ENCODE measurements around the gene FAM20B.
"Not testable (repeated sequence)": the region's sequence is repeated elsewhere in the genome, so short reads cannot be mapped to it uniquely, and the experiment has no call there.

Gene FAM20B

DNA sequence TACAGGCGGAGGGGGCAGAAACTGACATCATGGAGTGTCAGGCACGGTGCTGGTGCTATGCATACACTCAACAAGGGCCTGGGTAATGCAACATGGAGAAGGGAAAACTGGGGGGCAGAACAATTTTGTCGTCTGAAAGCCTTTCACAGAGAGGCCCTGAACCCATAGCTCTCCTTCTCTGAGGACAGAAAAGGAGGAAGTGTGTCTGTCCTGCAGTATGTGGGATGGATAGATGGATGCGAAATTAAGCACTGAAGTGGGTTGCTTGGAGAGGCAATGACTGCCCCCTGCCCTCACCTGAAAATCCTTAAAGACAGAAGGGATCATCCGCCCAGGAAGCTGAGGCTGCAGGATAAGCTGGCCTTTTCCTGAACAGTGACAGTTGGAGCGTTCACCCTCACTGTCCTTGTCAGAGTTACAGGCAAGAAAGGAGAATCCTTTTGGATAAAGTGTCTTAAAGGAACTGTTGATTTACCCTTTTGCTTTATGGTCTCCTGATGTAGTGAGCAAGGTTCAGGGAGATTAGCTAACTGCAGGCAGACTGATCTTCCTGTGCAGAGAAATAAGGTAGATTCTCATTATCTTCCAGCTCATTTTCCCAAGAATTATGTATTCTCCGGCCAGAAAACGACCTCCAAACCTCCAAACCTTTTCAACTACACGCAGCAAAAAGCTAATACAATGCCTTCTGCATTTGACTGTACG lies 1.6 kb upstream of the FAM20B start:
- no peak for DNase-seq (ENCODE audit: low read depth in 2 of 2)

DNA sequence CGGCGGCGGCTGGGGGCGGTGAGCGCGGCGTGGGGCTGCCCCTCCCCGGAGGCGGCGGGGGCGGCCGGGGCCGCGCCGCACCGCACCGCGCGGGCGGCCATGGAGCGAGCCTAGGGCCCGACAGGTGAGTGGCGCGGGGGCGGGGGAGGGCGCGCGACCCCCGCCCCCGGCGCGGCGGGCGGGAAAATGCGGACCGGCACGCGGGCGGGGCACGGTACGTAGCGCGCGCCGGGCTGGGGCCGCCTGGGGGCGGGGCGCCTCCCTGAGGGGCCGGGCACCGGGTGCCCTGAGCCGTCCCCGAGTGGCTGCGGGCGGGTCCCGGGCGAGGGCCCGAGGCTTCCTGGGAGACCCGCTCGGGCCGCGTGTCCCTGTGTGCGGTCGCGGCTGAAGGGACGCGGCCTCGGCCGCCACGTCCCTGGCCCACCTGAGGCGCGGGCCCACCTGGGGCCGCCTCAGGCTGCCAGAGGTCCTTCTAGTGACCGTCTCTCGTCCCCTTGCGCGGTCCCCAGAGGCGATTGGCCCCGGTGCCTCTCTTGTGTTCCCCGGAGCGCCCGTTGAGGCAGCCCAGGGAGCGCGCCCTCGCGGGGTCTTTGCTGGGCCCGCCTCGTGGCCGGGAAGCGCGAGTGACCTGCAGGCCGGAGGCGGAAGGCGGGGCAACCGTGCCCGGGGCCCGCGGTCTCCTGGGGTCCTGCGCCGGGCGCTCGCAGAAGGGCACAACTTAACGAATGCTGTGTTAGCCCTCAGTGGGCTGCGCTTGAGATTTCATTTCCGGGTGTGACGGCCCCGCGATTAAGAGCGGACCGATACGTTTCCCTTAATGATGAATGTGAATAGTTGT lies 500 bp downstream of the FAM20B start:
- DNase-seq (ENCODE audit: low read depth in 2 of 2), result peak; percentile 45 to 61

DNA sequence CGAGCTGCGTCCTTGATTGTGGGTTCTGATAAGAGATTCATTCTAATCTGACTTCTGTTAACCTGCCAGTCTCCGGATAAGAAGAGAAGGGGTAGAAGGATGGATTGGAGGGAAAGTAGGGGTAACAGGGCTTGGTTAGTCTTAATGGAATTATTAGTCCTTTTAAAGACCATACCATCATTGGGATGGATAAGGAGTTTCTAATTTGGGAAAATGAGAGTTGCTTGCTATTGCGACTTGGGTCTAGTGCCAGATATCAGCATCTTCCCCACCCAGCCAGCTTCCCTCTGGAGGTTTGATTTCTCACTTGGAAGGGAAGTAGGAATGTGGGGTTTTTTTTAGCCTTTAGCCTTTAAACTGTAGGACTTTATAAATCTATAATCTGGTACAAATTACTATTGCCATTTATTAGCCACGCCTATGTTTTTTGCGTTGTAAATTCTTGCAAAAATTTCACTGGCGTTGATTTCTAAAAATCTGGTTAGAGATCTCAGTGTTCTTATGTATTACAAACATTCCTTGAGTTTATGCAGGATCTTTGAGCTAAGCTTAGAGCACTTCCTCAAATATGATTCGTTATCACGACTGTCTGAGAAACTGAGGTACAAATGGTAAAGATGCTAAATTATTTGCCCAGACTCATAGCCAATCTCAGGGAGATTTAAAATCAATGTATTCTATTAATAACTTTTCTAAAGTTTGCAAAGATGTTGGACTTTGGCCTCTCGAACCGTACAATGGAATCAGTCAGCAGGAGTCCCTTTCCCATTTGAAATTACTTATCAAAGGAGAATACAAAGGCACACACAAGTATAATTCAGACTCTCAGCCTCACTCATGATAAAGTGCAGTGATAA lies 1.3 kb downstream of the FAM20B start:
- DNase-seq (ENCODE audit: low read depth in 2 of 2), result no peak

DNA sequence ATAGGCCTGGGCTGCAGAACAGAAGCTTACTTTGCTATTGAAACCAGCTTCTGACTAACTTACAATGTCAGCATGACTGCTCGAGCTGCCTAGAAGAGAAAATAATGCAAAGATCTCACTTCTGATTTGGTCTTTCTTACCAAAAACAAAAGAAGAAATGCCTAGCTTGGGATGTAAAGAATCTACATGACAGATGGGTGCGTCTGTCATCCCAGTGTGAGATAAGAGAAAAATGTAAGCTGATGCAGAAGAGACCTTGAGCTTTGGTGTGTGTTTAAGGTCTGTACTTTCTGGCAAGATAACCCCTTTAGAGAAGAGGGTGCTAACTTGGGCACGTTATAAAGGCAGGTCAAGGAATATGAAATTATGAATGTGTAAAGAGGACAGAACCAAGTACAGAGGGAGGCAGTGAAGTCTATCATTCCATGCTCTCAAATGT lies 3.6 kb downstream of the FAM20B start:
- no peak for DNase-seq (ENCODE audit: low read depth in 2 of 2)

DNA sequence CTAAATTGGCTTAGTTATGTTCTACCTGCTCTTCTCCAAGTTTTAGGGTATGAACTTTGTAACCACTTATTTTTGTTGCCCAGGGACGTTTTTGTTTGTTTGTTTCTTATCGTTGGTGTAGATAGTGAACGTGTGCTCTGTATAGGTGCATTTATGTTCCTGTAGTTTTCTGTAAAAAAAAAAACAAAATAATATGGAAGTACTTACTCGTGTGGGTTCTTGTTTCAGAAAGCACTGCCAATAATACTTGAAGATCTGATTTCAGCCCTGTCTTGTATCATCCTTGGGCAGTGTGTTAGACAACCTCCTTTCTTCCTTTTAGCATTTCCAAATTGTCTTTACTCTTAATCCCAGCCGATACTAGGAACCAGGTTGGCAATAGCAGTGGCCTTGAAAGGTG lies 4.4 kb downstream of the FAM20B start:
- no peak for DNase-seq (ENCODE audit: low read depth in 2 of 2)

DNA sequence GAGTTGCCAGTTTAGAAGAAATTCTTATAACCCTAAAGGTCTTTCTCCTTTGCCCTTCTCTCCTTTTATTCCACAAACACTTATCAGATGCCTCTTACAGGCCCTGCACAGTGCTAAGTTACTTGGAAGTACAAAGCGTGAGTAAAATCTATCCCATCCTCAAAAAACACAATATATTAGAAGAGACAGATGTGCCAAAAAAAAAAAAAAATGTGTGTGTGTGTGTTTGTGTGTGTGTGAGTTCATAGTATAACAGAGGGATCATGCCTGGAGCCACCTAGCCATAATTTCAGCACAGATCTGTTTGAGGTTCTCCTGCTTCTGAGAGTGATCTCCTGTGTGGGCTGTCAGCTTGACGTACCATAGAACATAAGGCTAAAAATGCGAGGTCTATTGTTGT lies 5.0 kb downstream of the FAM20B start:
- no peak for DNase-seq (ENCODE audit: low read depth in 2 of 2)

DNA sequence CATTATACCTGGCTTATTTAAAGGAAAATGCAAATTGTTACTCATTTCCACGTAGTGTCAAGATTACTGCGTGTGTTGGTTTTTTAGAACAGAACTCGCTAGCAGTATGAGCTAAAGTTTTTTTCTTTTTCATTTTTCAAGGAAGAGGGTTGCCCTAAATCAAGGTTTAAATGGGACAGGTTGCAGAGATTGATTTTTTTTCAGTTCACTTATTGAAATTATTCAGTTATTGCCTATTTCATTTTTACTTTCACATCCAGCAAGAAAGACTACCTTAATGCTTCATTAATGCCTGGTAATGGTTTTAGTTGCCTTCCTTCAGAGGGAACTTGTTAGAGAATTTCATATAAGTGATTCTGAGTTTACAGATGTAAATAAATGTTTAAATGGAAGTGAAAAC lies 5.6 kb downstream of the FAM20B start:
- no peak for DNase-seq (ENCODE audit: low read depth in 2 of 2)

DNA sequence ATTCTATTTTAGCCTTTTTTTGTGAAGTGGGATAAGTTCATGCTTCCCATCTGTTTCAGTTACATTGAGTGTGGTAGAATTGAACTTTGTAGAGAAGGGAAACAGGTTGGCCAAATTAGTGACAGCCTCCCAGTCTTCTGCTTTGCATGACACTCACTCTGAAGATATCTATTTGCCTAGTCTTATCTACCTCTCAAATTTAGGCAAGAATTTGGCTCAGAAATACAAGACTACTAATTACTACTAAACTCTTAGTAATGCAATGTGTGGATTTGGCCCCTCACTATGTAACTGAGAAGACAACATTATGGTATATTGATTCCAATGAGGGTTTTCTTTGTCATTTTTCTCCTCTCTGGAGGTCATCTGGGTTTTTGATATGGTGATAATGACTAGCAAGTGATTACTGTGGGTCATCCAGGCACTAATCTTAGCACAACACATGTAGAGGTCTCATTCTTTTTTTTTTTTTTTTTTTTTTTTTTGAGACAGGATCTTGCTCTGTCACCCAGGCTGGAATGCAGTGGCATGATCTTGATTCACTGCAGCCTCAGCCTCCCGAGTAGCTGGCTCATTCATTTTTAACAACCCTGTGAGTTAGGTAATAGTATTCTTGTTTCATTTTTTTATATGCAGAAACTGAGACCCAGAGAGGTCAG lies 6.3 kb downstream of the FAM20B start:
- DNase-seq (ENCODE audit: low read depth in 2 of 2), result no peak

DNA sequence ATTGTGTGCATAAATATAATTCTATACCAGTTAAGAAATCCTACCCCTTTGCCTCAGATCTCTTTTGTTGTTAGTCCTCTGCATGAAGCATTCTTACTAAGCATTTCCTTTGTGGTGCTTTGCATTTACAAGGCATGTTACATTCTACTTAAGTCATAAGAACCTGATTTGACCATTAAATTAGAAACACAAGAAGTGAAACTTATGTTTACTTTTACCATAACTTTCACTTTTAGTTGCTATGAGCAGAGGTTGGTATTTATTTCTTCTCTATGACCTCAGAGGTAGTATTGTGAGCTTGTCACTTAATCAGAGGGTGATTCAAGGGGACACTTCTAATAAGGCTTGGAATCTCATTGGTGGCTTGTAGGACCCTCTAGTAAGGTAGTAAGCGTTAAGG lies 9.0 kb downstream of the FAM20B start:
- no peak for DNase-seq (ENCODE audit: low read depth in 2 of 2)

DNA sequence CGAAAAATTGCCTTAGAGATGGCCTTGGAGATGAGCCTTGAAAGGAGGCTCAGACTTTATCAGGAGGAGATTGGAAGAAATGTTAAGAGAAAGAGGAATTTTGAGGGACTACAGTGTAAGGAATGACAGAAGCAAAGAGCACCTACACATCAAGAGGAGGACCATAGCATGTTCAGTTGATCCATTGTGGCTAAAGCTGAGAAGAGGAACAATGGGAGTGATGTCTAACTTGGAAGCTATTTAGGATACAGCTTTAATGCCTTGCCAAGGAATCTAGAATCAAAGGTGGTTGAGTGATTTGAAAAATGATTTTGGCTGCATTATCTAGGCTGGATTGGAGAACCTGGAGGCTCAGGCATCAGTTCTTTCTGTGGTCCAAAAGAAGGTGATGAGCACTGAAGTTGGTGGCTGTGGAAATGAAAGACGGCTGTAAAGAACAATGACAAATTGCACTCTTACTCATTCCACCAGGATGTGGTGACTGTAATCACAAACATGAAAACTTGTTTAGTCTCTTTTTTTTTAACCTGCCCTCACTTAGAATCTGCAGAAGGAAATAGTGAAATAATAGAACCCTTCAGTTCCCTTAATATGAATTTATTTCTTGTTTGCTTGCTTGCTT lies 11.3 kb downstream of the FAM20B start:
- DNase-seq (ENCODE audit: low read depth in 2 of 2), result no peak

DNA sequence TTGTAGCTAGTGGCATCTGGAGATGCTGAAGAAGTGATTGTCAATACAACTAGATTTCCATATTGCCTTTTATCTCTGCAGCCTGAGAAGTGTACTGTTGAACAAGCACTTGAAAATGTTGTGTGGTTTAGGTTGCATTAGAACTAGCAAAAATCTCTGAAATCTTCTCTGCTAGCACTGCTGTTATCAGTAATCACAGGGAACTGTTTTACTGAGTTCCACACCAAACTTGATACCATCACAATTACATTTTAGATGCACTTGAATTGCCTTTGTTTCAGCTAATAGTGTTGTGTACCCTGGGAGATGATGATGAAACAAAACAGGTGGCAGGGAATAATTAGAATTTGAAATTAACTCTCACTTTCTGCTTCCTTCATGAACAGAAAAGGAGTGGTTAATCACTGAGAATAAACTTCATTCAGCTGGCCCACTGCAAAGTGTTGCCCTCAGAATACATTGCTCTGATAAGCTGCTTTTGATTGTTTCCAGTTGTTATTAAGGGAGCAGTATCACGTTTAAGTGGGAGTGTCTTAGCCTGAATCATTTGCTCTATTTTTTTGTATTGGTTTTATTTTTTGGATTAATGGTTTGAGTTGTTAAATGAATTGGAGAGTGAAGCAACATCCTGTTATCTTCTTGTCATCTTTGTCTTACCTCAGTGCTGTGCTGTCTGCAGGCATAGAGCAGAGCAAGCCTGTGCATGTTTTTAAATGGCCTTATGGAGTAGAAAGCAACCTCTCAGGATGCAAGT lies 13.0 kb downstream of the FAM20B start:
- DNase-seq (ENCODE audit: low read depth in 2 of 2), result no peak

DNA sequence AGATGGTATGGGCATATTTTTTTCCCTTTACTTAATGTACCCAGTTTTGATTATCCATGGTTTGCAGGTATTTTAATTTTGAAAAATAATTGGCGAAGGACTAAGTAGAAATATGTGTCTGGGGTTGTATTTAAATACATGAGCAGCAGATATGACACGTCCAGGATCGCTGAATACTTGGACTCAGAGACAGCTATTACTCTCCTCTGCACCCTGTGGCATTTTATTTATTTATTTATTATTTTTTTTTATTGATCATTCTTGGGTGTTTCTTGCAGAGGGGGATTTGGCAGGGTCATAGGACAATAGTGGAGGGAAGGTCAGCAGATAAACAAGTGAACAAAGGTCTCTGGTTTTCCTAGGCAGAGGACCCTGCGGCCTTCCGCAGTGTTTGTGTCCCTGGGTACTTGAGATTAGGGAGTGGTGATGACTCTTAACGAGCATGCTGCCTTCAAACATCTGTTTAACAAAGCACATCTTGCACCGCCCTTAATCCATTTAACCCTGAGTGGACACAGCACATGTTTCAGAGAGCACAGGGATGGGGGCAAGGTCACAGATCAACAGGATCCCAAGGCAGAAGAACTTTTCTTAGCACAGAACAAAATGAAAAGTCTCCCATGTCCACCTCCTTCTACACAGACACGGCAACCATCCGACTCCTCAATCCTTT lies 13.9 kb downstream of the FAM20B start:
- DNase-seq (ENCODE audit: low read depth in 2 of 2), result not testable (repeated sequence)

DNA sequence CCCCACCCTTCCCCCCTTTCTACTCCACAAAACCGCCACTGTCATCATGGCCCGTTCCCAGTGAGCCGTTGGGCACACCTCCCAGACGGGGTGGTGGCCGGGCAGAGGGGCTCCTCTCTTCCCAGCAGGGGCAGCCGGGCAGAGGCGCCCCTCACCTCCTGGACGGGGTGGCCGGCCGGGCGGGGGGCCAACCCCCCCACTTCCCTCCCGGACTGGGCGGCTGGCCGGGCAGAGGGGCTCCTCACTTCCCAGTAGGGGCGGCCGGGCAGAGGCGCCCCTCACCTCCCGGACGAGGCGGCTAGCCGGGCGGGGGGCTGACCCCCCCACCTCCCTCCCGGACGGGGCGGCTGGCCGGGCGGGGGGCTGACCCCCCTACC lies 14.5 kb downstream of the FAM20B start:
- not testable (repeated sequence) for DNase-seq (ENCODE audit: low read depth in 2 of 2)

DNA sequence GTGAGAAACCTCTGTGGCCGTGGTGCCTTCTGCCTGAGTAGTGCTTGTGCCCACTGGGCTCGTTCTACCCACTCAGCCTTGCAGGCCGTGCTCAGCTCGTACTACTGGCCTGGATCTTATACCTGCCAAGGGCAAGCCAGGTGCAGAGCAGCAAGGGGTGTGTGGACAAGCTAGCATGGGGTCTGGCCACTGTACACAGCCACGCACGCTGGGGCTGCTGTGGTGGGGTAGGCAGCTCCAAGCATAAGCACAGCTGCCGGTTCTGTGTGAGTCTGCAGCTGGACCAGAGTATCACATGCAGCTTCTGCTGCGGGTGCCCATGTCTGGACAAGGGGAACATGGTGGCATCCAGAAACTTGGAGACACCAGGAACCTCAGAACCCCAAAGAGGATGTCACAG lies 16.4 kb downstream of the FAM20B start:
- no peak for DNase-seq (ENCODE audit: low read depth in 2 of 2)

DNA sequence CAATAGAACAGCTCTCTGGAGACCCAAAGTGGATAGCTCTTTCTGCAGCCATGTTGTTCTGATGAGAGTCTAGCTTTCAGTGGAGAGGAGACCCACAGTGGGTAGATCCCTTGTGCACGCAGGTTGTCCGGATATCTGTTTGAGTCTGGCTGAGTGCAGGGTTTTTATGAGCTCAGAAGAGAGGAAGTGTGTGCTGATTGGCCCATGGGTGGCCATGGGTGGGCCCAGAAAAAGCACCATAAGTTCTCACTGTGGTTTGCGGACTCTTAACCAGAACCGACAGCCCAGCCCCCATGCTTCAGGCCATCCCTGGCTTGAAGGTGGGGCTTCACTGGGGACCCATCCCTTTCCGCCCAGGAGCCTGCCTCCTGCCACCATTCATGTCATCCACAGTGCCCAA lies 17.0 kb downstream of the FAM20B start:
- DNase-seq (ENCODE audit: low read depth in 2 of 2), result no peak

DNA sequence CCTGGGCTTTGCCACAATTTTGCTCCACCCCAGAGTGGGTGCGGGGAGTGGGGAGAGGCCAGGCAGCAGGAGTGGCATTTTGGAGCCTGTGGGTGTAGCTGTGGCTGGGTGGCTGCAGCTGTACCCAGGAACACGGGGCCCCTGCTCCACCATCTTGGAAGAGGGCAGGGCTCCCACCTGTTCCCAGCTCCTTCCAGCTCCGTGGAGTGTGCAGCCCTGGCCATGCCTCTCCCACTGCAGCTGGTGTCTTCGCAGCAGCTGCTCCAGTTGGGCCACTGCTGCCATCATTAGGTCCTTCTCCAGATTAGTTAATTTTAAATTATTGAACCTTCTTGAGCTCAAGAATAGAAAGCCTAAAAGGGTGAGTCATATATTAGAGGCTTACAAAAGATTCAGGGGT lies 17.6 kb downstream of the FAM20B start:
- no peak for DNase-seq (ENCODE audit: low read depth in 2 of 2)

DNA sequence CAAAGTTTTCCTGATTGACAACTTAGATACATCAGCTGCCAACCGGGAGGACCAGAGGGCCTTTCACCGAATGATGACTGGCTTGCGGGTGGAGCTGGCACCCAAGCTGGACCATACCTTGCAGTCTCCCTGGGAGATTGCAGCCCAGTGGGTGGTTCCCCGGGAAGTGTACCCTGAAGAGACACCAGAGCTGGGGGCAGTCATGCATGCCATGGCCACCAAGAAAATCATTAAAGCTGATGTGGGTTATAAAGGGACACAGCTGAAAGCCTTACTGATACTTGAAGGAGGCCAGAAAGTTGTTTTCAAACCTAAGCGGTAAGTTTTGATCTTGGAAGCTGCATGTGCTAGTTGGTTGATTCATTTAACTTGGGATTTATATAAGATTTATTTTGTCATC lies 18.2 kb downstream of the FAM20B start:
- no peak for DNase-seq (ENCODE audit: low read depth in 2 of 2)

DNA sequence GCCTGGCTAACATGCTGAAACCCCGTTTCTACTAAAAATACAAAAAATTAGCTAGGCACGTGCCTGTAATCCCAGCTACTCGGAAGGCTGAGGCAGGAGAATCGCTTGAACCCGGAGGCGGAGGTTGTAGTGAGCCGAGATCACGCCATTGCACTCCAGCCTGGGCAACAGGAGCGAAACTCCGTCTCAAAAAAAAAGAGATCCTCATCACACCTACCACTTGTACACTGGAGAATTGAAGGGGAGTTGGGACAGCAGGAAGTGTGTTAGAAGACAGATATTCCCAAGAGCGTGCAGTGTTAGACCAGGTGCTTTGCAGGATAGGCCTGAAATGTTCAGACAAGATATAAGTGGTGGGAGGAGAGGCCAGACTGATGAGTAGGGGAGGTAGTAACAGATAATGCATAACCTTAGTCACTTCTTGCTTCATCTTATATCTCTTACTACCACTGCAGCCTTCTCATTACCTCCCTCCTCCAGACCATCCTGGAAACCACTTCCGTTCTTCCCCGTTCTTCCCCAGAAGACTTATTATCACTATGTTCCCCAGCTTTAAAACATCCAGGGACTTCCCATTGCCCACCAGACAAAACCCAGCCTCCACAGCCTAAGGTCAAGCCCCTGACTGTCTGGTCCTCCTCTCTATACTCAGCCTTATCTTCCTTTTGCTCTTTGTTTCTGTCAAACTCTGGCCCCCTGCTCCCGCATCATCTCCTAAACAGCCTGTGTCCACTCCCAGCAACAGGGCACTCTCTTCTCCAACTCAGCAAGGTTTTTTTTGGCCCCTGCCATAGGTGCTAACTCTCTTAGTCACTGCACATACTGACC lies 21.3 kb downstream of the FAM20B start:
- DNase-seq (ENCODE audit: low read depth in 2 of 2), result no peak

DNA sequence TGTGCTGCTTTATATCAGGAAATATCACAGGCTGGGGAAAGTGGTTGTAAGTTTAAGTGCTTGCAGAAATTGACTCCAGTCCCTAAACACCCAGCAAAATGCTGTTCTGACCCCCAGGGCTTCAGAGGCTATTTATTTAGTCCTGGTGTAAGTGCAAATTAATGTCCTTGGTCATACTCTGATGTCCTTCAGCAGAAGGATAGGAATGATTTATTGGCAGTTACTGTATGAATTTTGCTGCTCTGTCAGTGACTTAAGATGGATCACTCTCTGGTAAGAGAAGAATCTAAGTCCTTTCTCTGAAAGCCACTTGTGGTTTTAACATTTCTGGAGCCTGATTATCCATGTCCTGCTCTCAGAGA lies 21.9 kb downstream of the FAM20B start:
- no peak for DNase-seq (ENCODE audit: low read depth in 2 of 2)

All from stimulated activated CD4-positive, alpha-beta T cell treated with anti-CD3 and anti-CD28 coated beads, Interleukin-15, amount 100 ng/mL, for 48 hours (primary cell).